Measurements from ENCODE around the gene EYS.

DNA sequence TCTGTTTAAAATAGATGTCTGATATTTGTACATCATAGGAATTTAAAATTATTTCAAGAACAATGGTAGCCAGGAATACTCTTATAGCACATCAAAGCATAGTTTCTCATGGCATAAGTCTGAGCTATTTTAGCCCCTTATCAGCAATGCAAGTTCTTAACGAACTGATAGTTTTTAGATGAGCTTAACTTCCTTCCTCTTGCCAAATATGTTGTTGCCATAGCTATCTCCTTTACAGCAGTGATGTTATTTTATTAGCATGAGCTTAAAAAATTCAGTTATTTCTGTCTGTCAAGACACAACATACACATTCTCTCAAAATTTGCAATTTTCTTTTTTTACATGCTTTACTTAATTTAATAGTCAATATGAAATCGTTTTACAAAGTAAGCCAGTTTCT, 1204.2 kb downstream of the EYS start:
- TF ChIP-seq, protein P1, sequence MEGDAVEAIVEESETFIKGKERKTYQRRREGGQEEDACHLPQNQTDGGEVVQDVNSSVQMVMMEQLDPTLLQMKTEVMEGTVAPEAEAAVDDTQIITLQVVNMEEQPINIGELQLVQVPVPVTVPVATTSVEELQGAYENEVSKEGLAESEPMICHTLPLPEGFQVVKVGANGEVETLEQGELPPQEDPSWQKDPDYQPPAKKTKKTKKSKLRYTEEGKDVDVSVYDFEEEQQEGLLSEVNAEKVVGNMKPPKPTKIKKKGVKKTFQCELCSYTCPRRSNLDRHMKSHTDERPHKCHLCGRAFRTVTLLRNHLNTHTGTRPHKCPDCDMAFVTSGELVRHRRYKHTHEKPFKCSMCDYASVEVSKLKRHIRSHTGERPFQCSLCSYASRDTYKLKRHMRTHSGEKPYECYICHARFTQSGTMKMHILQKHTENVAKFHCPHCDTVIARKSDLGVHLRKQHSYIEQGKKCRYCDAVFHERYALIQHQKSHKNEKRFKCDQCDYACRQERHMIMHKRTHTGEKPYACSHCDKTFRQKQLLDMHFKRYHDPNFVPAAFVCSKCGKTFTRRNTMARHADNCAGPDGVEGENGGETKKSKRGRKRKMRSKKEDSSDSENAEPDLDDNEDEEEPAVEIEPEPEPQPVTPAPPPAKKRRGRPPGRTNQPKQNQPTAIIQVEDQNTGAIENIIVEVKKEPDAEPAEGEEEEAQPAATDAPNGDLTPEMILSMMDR (IDR thresholded peaks at IDR 0.05): no peak
- no peak for TF ChIP-seq POLR2AphosphoS5 (IDR thresholded peaks at IDR 0.05)
- no peak for TF ChIP-seq EP300 (IDR thresholded peaks at IDR 0.05)
